ENCODE measurements around the gene TMEM217.

TMEM217 gene

GRCh38 chr6:37305841-37306425 lies 48.0 kb upstream of the TMEM217 start:
- H3F3A ChIP-seq (ENCODE audit: insufficient read depth, low read length), result peaks cover 13% of the 10 kb centered on the region

DNA sequence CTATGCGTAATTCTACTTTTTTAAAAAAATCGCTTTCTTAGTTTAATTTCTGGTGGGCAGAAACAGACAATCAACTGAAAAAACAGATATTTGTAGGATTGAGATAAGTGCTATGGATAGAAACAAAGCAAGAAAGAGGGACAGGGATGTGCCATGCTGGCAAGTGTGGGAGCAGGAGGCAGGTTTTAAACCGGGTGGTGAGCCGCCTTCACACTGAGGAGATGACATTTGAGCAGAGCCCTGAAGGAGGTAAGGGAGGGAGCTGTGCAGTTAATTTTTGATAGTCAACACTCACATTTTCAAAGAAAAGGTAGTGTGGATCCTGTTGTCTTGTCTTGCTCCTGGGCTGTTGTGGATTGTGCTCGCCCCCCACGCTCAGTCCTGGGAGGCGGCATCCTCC lies 46.8 kb upstream of the TMEM217 start:
- Histone ChIP-seq H3K4me2 (ENCODE audit: low read depth, low read length) (no peak overlapping the region), H2AFZ (ENCODE audit: low read length) (no peak overlapping the region), H3K36me3 (replicated peaks; ENCODE audit: insufficient read depth, low read length) (no peaks in the 10 kb centered on the region), H3K4me3 (ENCODE audit: low read length) (no peak overlapping the region), H3K27me3 (replicated peaks; ENCODE audit: insufficient read depth, low read length) (no peaks in the 10 kb centered on the region), H3K27ac (ENCODE audit: low read length) (no peak overlapping the region), H4K20me1 (ENCODE audit: insufficient read depth, low read length) (no peaks in the 10 kb centered on the region), H3K9me2 (replicated peaks; ENCODE audit: insufficient read depth, low read length) (no peaks in the 10 kb centered on the region), H3K9me3 (replicated peaks; ENCODE audit: insufficient read depth, low read length) (no peaks in the 10 kb centered on the region), H3K9ac (ENCODE audit: low read length) (no peak overlapping the region), H3F3A (ENCODE audit: insufficient read depth, low read length) (peaks cover 13% of the 10 kb centered on the region), H3K79me2 (ENCODE audit: low read length) (no peaks in the 10 kb centered on the region), H3K4me1 (ENCODE audit: low read length) (peaks cover 44% of the 10 kb centered on the region)
- TF ChIP-seq EZH2 (optimal IDR thresholded peaks at IDR 0.05; ENCODE audit: low read depth, low read length) (no peak), CTCF (IDR thresholded peaks at IDR 0.05; ENCODE audit: low read length) (no peak)
- no peak for DNase-seq

More at GRCh38 chr6:37305841-37306425, 48.0 kb upstream of the TMEM217 start:
- H3K27ac ChIP-seq (ENCODE audit: low read length), result peak overlapping the region; percentile 84
- no peak overlapping the region for H2AFZ ChIP-seq (ENCODE audit: low read length)
- no peak for TF ChIP-seq EZH2phosphoT487 (IDR thresholded peaks at IDR 0.05; ENCODE audit: low read length)
- no peaks in the 10 kb centered on the region for H3K27me3 ChIP-seq (replicated peaks; ENCODE audit: insufficient read depth, low read length)
- H3K36me3 ChIP-seq (replicated peaks; ENCODE audit: insufficient read depth, low read length), result no peaks in the 10 kb centered on the region
- no peaks in the 10 kb centered on the region for H4K20me1 ChIP-seq (ENCODE audit: insufficient read depth, low read length)
- H3K4me1 ChIP-seq (ENCODE audit: low read length), result peaks cover 46% of the 10 kb centered on the region
- peak; percentile 58 for DNase-seq
- H3K9me2 ChIP-seq (replicated peaks; ENCODE audit: insufficient read depth, low read length), result no peaks in the 10 kb centered on the region
- peak overlapping the region; percentile 42 for H3K4me2 ChIP-seq (ENCODE audit: low read depth, low read length)
- no peaks in the 10 kb centered on the region for H3K9me3 ChIP-seq (replicated peaks; ENCODE audit: insufficient read depth, low read length)
- H3K4me3 ChIP-seq (ENCODE audit: low read length), result no peak overlapping the region
- H3K9ac ChIP-seq (ENCODE audit: low read length), result peak overlapping the region; percentile 27; the same call in 1 of the 2 replicates
- no peaks in the 10 kb centered on the region for H3K79me2 ChIP-seq (ENCODE audit: low read length)

- TF ChIP-seq CTCF (IDR thresholded peaks at IDR 0.05; ENCODE audit: low read length) (peak; percentile 80), EZH2phosphoT487 (IDR thresholded peaks at IDR 0.05; ENCODE audit: low read length) (no peak)
- H2AFZ ChIP-seq (ENCODE audit: low read length), result no peak overlapping the region
- H3K9me2 ChIP-seq (replicated peaks; ENCODE audit: insufficient read depth, low read length), result no peaks in the 10 kb centered on the region
- peaks cover 38% of the 10 kb centered on the region for H3K4me1 ChIP-seq (ENCODE audit: low read length)
- no peak overlapping the region for H3K4me3 ChIP-seq (ENCODE audit: low read length)
- peak overlapping the region; percentile 11; the same call in 1 of the 2 replicates for H3K27ac ChIP-seq (ENCODE audit: low read length)
- no peaks in the 10 kb centered on the region for H3K9me3 ChIP-seq (replicated peaks; ENCODE audit: insufficient read depth, low read length)
- no peaks in the 10 kb centered on the region for H4K20me1 ChIP-seq (ENCODE audit: insufficient read depth, low read length)
- 0 out of 2 replicates have a peak overlapping the region, but pooled peaks have one; percentile 17 for H3K4me2 ChIP-seq (ENCODE audit: low read depth, low read length)
- no peak overlapping the region for H3K9ac ChIP-seq (ENCODE audit: low read length)
- H3K27me3 ChIP-seq (replicated peaks; ENCODE audit: insufficient read depth, low read length), result no peaks in the 10 kb centered on the region
- peaks cover 13% of the 10 kb centered on the region for H3F3A ChIP-seq (ENCODE audit: insufficient read depth, low read length)
- H3K79me2 ChIP-seq (ENCODE audit: low read length), result no peaks in the 10 kb centered on the region
- DNase-seq, result peak; percentile 82
- H3K36me3 ChIP-seq (replicated peaks; ENCODE audit: insufficient read depth, low read length), result no peaks in the 10 kb centered on the region
Observed at GRCh38 chr6:37303891-37304503, 46.1 kb upstream of the TMEM217 start.

GRCh38 chr6:37303091-37303660 lies 45.2 kb upstream of the TMEM217 start:
- Histone ChIP-seq H3K36me3 (replicated peaks; ENCODE audit: insufficient read depth, low read length) (no peaks in the 10 kb centered on the region), H3K4me2 (ENCODE audit: low read depth, low read length) (no peak overlapping the region)

More at GRCh38 chr6:37303091-37303660, 45.2 kb upstream of the TMEM217 start:
- TF ChIP-seq EZH2 (optimal IDR thresholded peaks at IDR 0.05; ENCODE audit: low read depth, low read length), result no peak
- TF ChIP-seq EZH2phosphoT487 (IDR thresholded peaks at IDR 0.05; ENCODE audit: low read length), result no peak
- no peak for TF ChIP-seq CTCF (IDR thresholded peaks at IDR 0.05; ENCODE audit: low read length)
- DNase-seq, result no peak
- Histone ChIP-seq H3K9ac (ENCODE audit: low read length) (no peak overlapping the region), H3K9me2 (replicated peaks; ENCODE audit: insufficient read depth, low read length) (no peaks in the 10 kb centered on the region), H3K9me3 (replicated peaks; ENCODE audit: insufficient read depth, low read length) (no peaks in the 10 kb centered on the region), H3K27ac (ENCODE audit: low read length) (no peak overlapping the region), H3K4me3 (ENCODE audit: low read length) (no peak overlapping the region), H3F3A (ENCODE audit: insufficient read depth, low read length) (peaks cover 13% of the 10 kb centered on the region), H3K27me3 (replicated peaks; ENCODE audit: insufficient read depth, low read length) (no peaks in the 10 kb centered on the region), H4K20me1 (ENCODE audit: insufficient read depth, low read length) (no peaks in the 10 kb centered on the region), H3K79me2 (ENCODE audit: low read length) (no peaks in the 10 kb centered on the region), H3K4me1 (ENCODE audit: low read length) (peaks cover 30% of the 10 kb centered on the region), H2AFZ (ENCODE audit: low read length) (no peak overlapping the region)

All from MM.1S (cell line).